K562 (cell line): ENCODE measurements around the gene CBX4. TPM values are rescaled to one million over a fixed set of nuclear protein-coding genes. Genes with fewer than 3 reads are reported as not detected.

Source experiments
- ATF6 ChIP-seq: sonication (generic); formaldehyde crosslinking; IDR thresholded peaks from 2 replicates; pipeline ENCODE4 v1.4.0; 2020; ENCODE audit warnings: mild to moderate bottlenecking, missing genetic modification reagents
- CREB3 ChIP-seq: fragments of 450-650 bp; conservative IDR thresholded peaks from 2 replicates; pipeline ENCODE4 v1.6.1; 2016; ENCODE audit warnings: missing genetic modification characterization, low read depth, mild to moderate bottlenecking, missing compliant biosample characterization, moderate library complexity
- ETV1 ChIP-seq: fragments of 450-650 bp; conservative IDR thresholded peaks from 2 replicates; pipeline ENCODE4 v1.6.1; 2016; ENCODE audit warnings: missing genetic modification characterization, control low read depth, low read depth, missing compliant biosample characterization
- HNRNPLL ChIP-seq: fragments of 200-400 bp; formaldehyde crosslinking; IDR thresholded peaks from 2 replicates; pipeline ENCODE4 v1.6.1; 2017; ENCODE audit warnings: low read length, low read depth, mild to moderate bottlenecking; ENCODE audit not compliant: poor library complexity, severe bottlenecking
- MECOM ChIP-seq: fragments of 250-450 bp; sonication (Bioruptor Pico); IDR thresholded peaks from 2 replicates; pipeline ENCODE4 v1.8.0; 2022; ENCODE audit warnings: inconsistent platforms
- POLR2B ChIP-seq: fragments of 450-650 bp; IDR thresholded peaks from 2 replicates; pipeline ENCODE4 v1.6.1; 2018; ENCODE audit warnings: low read depth; ENCODE audit not compliant: partially characterized antibody
- ZBTB49 ChIP-seq: sonication (generic); formaldehyde crosslinking; IDR thresholded peaks from 2 replicates; pipeline ENCODE4 v1.8.0; 2022; ENCODE audit warnings: missing genetic modification reagents, mild to moderate bottlenecking, borderline replicate concordance
- ZNF75A ChIP-seq: fragments of 450-650 bp; formaldehyde crosslinking; IDR thresholded peaks from 2 replicates; pipeline ENCODE4 v1.4.0; 2020; ENCODE audit warnings: mild to moderate bottlenecking
- polyA plus RNA-seq, 8 experiments: library from polyadenylated mRNA; depleted of rRNA in 4 of 8; stranded (reverse) in 5 of 8; unstranded in 3 of 8; fragments of >200 nt; fragmentation: Nextera tagmentation in 2 of 8; fragmentation: Illumina TruSeq in 1 of 8; extraction: Ambion mirVana in 2 of 8; extraction: Trizol in 1 of 8; gene quantifications; 2 replicates each; pipeline versions ENCODE4 v1.2.1 to v1.2.3, GENCODE V29; 2011 to 2014; ENCODE audit warnings: inconsistent platforms in 1 of 8, missing spikeins in 1 of 8
- total RNA-seq, 7 experiments: library from RNA; depleted of rRNA in 6 of 7; stranded (reverse); fragments of >200 nt in 6 of 7; fragmentation: Illumina TruSeq in 2 of 7; extraction: Trizol in 2 of 7; gene quantifications; 2 replicates each; pipeline versions ENCODE4 v1.2.1 to v1.2.3, GENCODE V29; 2011 to 2021; ENCODE audit warnings: low replicate concordance in 1 of 7
- TF ChIP-seq, protein P1 (sequence below): fragments of 250-450 bp; sonication (Bioruptor Pico); IDR thresholded peaks from 2 replicates; pipeline ENCODE4 v1.5.0; 2020; ENCODE audit warnings: mild to moderate bottlenecking, borderline replicate concordance

Gene CBX4
- total and polyA plus RNA-seq, 9 of the 15 experiments (the other 6 are each of a cell fraction or from before 2014, with no cell fraction given): 0.98 to 50.5 (median 10.0) TPM

- TF ChIP-seq ATF6 (CRISPR knock-in tag) (no peak), ZBTB49 (CRISPR knock-in tag) (0 out of 2 replicates have a peak, but pooled peaks have one; percentile 51), MECOM (CRISPR knock-in tag) (no peak), HNRNPLL (no peak), ZNF75A (no peak), CREB3 (0 out of 2 replicates have a peak, but pooled peaks have one; percentile 36), ETV1 (no peak), POLR2B (no peak)
- TF ChIP-seq, protein P1, sequence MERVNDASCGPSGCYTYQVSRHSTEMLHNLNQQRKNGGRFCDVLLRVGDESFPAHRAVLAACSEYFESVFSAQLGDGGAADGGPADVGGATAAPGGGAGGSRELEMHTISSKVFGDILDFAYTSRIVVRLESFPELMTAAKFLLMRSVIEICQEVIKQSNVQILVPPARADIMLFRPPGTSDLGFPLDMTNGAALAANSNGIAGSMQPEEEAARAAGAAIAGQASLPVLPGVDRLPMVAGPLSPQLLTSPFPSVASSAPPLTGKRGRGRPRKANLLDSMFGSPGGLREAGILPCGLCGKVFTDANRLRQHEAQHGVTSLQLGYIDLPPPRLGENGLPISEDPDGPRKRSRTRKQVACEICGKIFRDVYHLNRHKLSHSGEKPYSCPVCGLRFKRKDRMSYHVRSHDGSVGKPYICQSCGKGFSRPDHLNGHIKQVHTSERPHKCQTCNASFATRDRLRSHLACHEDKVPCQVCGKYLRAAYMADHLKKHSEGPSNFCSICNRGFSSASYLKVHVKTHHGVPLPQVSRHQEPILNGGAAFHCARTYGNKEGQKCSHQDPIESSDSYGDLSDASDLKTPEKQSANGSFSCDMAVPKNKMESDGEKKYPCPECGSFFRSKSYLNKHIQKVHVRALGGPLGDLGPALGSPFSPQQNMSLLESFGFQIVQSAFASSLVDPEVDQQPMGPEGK (CRISPR knock-in tag): no peak
These were observed 37.1 kb downstream of the CBX4 start (continued) for GRCh38 chr17:79802039-79802735.
